ENCODE measurements around the gene OR4K15. TPM values are rescaled to one million over a fixed set of nuclear protein-coding genes. Genes with fewer than 3 reads are reported as not detected.

OR4K15 gene, protein sequence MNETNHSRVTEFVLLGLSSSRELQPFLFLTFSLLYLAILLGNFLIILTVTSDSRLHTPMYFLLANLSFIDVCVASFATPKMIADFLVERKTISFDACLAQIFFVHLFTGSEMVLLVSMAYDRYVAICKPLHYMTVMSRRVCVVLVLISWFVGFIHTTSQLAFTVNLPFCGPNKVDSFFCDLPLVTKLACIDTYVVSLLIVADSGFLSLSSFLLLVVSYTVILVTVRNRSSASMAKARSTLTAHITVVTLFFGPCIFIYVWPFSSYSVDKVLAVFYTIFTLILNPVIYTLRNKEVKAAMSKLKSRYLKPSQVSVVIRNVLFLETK
- not detected in 2 replicates for total RNA-seq (2014; rRNA removed; shearing (Covaris generic))
- polyA plus RNA-seq (2016; fragmentation: Nextera tagmentation; extraction: Ambion mirVana) = not detected in 2 replicates

DNA sequence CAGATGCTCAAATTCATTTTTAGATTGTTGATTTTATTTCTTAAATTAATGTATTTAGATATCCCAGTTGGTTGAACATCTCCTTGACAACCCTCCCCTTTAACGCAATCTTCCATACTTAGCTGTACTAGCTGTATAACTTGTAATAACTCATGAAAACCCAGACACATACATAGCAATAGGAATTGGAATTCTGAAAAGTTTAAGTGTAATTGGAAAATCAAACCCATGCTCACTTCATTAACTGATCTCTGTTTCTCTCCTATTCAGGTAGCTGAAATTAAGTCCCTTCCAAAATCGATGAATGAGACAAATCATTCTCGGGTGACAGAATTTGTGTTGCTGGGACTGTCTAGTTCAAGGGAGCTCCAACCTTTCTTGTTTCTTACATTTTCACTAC is at the start of gene OR4K15:
OR4K15 (plus strand) TSS at position 301 of the 400 bp plus-strand sequence; CDS start at position 301, 0 bp downstream.
- H2AFZ ChIP-seq = no peak within 1 kb of the TSS
- no peaks in the 10 kb centered on the region for H3F3A ChIP-seq (ENCODE audit: insufficient read depth)
- H3K36me3 ChIP-seq (ENCODE audit: low read depth) = no peaks in the 10 kb centered on the region
- no peak within 1 kb of the TSS for H3K27ac ChIP-seq
- no peak for TF ChIP-seq EZH2phosphoT487 (IDR thresholded peaks at IDR 0.05; ENCODE audit: insufficient read depth, low read depth)
- no peak for TF ChIP-seq EZH2 (IDR thresholded peaks at IDR 0.05; ENCODE audit: insufficient read depth, poor library complexity, severe bottlenecking)
- DNase-seq = no peak
- no peak within 1 kb of the TSS for H3K4me3 ChIP-seq
- no peaks in the 10 kb centered on the region for H3K9me2 ChIP-seq (ENCODE audit: insufficient read depth)
- 58 to 70% methylated on average over 3 of the region's 3 CpGs for WGBS, 2 experiments (ENCODE audit: low coverage in 1 of 2, low lambda C conversion rate in 2 of 2, missing lambda C conversion rate in 2 of 2)
- no peak within 1 kb of the TSS for H3K4me2 ChIP-seq (ENCODE audit: unreplicated experiment)
- H3K79me2 ChIP-seq (ENCODE audit: insufficient read depth) = no peaks in the 10 kb centered on the region
- H3K9me3 ChIP-seq (ENCODE audit: low read depth) = no peaks in the 10 kb centered on the region
- H4K20me1 ChIP-seq (ENCODE audit: insufficient read depth) = no peaks in the 10 kb centered on the region
- no peak within 1 kb of the TSS for H3K9ac ChIP-seq
- H3K27me3 ChIP-seq (replicated peaks; ENCODE audit: insufficient read depth) = no peaks in the 10 kb centered on the region
- in situ Hi-C loops (cut with MboI) = no loop called here
- no peaks in the 10 kb centered on the region for H3K4me1 ChIP-seq (ENCODE audit: insufficient read depth)

DNA sequence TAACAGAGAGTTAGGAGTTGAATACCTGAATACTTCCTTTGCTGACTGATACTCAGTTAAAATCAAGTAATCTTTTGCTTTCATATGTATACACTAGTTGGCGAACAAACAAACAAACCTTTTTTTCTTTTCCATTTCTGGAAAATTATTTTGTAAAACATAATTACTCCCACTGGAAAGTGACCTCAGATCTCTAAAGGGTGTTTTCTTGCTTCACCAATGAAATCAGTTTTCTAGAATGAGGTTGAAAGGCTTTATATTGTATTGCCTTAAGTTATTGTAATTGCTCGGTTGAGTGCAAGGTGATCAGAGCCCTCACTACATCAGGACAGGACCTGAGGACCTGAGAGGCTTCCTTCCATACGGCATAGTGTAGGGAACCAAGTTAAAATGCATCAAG is 44.8 kb upstream of the OR4K15 start, which contains the start of gene OR4K1:
OR4K1 (plus strand) TSS at position 301 of the 400 bp plus-strand sequence. CDS start 4,750 bp downstream, outside the sequence.
- Histone ChIP-seq H2AFZ (no peak within 1 kb of the TSS), H3K79me2 (ENCODE audit: insufficient read depth) (no peaks in the 10 kb centered on the region), H3K4me1 (ENCODE audit: insufficient read depth) (no peaks in the 10 kb centered on the region), H3K9ac (no peak within 1 kb of the TSS), H3K36me3 (ENCODE audit: low read depth) (no peaks in the 10 kb centered on the region), H3K9me2 (ENCODE audit: insufficient read depth) (no peaks in the 10 kb centered on the region), H3K27me3 (replicated peaks; ENCODE audit: insufficient read depth) (no peaks in the 10 kb centered on the region), H3K9me3 (ENCODE audit: low read depth) (no peaks in the 10 kb centered on the region), H4K20me1 (ENCODE audit: insufficient read depth) (no peaks in the 10 kb centered on the region), H3K27ac (no peak within 1 kb of the TSS), H3F3A (ENCODE audit: insufficient read depth) (no peaks in the 10 kb centered on the region), H3K4me3 (no peak within 1 kb of the TSS), H3K4me2 (ENCODE audit: unreplicated experiment) (no peak within 1 kb of the TSS)
- DNase-seq = no peak
- in situ Hi-C loops (cut with MboI) = no loop called here
- no peak for TF ChIP-seq EZH2phosphoT487 (IDR thresholded peaks at IDR 0.05; ENCODE audit: insufficient read depth, low read depth)
- TF ChIP-seq EZH2 (IDR thresholded peaks at IDR 0.05; ENCODE audit: insufficient read depth, poor library complexity, severe bottlenecking) = no peak
- WGBS, 2 experiments (ENCODE audit: low coverage in 1 of 2, low lambda C conversion rate in 2 of 2, missing lambda C conversion rate in 2 of 2) = 10 to 14% methylated on average over 3 of the region's 3 CpGs

DNA sequence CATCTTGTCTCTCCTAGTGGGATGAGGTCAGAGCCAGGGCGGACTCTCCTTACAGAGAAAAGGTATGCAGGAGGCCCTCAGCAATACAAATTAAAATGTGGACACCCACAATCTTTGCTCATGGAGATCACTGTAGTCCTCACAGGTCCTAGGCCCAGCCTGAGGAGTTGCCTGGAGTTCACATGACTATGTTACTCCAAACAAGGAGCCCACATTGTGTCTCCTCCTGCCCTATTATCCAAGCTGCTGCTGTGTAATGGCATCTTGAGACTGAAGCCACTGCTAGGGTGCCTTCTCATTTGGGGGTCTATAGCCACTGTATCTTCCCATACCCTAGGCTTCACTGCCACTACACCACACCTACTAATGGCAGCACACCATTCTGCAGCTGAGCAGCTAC is 33.7 kb upstream of the OR4K15 start:
- Histone ChIP-seq H3K27ac (no peak overlapping the region), H3K9me2 (ENCODE audit: insufficient read depth) (no peaks in the 10 kb centered on the region), H3K9me3 (ENCODE audit: low read depth) (no peaks in the 10 kb centered on the region), H3K79me2 (ENCODE audit: insufficient read depth) (no peaks in the 10 kb centered on the region), H3F3A (ENCODE audit: insufficient read depth) (no peaks in the 10 kb centered on the region), H3K4me3 (no peak overlapping the region), H3K4me2 (ENCODE audit: unreplicated experiment) (no peak overlapping the region), H3K36me3 (ENCODE audit: low read depth) (no peaks in the 10 kb centered on the region), H3K9ac (no peak overlapping the region), H3K4me1 (ENCODE audit: insufficient read depth) (no peaks in the 10 kb centered on the region), H4K20me1 (ENCODE audit: insufficient read depth) (no peaks in the 10 kb centered on the region), H3K27me3 (replicated peaks; ENCODE audit: insufficient read depth) (no peaks in the 10 kb centered on the region), H2AFZ (no peak overlapping the region)
- WGBS, 2 experiments (ENCODE audit: low coverage in 1 of 2, low lambda C conversion rate in 2 of 2, missing lambda C conversion rate in 2 of 2) = 10% methylated on average over 1 of the region's 1 CpG
- no peak for DNase-seq
- in situ Hi-C loops (cut with MboI) = no loop called here
- TF ChIP-seq EZH2phosphoT487 (IDR thresholded peaks at IDR 0.05; ENCODE audit: insufficient read depth, low read depth) = no peak
- TF ChIP-seq EZH2 (IDR thresholded peaks at IDR 0.05; ENCODE audit: insufficient read depth, poor library complexity, severe bottlenecking) = no peak

DNA sequence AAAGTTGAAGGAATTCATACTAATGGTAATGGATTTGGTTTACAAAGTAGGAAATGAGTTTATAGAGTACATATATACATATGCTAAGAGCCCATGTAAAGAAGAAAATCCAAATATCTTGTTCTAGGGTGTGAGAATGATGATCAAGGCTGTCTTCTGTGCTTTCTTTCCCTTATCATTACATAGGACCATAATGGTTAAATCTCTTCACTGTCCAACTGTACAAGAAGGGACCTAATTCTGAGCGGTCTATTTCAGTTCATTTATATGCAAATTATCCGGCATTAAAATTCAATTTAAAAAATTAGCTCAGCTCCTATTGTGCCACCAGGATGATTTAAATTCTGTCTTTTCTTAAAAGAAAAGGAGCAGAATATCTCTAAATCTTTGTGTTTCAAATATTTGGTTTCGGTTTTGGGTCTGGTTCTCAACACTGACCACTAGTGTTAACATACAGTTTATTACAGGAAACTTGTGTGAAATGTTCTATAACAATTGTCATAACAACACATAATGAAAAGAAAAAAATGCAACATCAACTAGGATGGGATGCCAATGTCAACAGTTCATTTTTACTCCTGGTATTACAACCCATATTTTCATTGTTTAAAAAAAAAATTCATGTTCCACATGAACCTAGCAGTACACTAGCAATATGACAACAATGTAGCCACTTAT is 27.8 kb upstream of the OR4K15 start:
- Histone ChIP-seq H3K4me3 (no peak overlapping the region; the same call in 1 of the 2 replicates), H3K4me2 (ENCODE audit: unreplicated experiment) (no peak overlapping the region), H3K27me3 (replicated peaks; ENCODE audit: insufficient read depth) (no peaks in the 10 kb centered on the region), H3K4me1 (ENCODE audit: insufficient read depth) (no peaks in the 10 kb centered on the region), H3K79me2 (ENCODE audit: insufficient read depth) (no peaks in the 10 kb centered on the region), H3K36me3 (ENCODE audit: low read depth) (no peaks in the 10 kb centered on the region), H4K20me1 (ENCODE audit: insufficient read depth) (no peaks in the 10 kb centered on the region), H3F3A (ENCODE audit: insufficient read depth) (no peaks in the 10 kb centered on the region), H2AFZ (0 out of 2 replicates have a peak overlapping the region, but pooled peaks have one; percentile 3), H3K9me3 (ENCODE audit: low read depth) (no peaks in the 10 kb centered on the region), H3K9me2 (ENCODE audit: insufficient read depth) (no peaks in the 10 kb centered on the region), H3K27ac (no peak overlapping the region), H3K9ac (no peak overlapping the region)
- in situ Hi-C loops (cut with MboI) = no loop called here
- TF ChIP-seq EZH2 (IDR thresholded peaks at IDR 0.05; ENCODE audit: insufficient read depth, poor library complexity, severe bottlenecking) (no peak), EZH2phosphoT487 (IDR thresholded peaks at IDR 0.05; ENCODE audit: insufficient read depth, low read depth) (no peak)
- DNase-seq = peak; percentile 12
- WGBS, 2 experiments (ENCODE audit: low coverage in 1 of 2, low lambda C conversion rate in 2 of 2, missing lambda C conversion rate in 2 of 2) = 35 to 38% methylated on average over 3 of the region's 3 CpGs
